Adipocyte (in vitro differentiated cells): ENCODE results near the gene CIT.
A peak's percentile ranks its signal among the peaks of the same experiment; 100 is the strongest.

Experiments used
- DNase-seq: peaks from one replicate; pipeline ENCODE4 v3.0.0-alpha.2; 2015; ENCODE audit warnings: low read depth
- H3K27me3 ChIP-seq: replicated peaks from 2 replicates; pipeline ENCODE4 v1.7.0; 2013; ENCODE audit warnings: mild to moderate bottlenecking, low read length, moderate library complexity; ENCODE audit not compliant: control insufficient read depth, insufficient read depth
- H3K36me3 ChIP-seq: 2 replicates; pipeline ENCODE4 v1.7.0; 2013; ENCODE audit warnings: low read length, mild to moderate bottlenecking, moderate library complexity; ENCODE audit not compliant: control insufficient read depth, insufficient read depth, severe bottlenecking
- H3K4me1 ChIP-seq: 2 replicates; pipeline ENCODE4 v1.7.0; 2013; ENCODE audit warnings: mild to moderate bottlenecking, low read length, moderate library complexity; ENCODE audit not compliant: control insufficient read depth, insufficient read depth
- H3K4me3 ChIP-seq: 2 replicates; pipeline ENCODE4 v1.7.0; 2013; ENCODE audit warnings: mild to moderate bottlenecking, low read length, moderate library complexity
- H3K9ac ChIP-seq: 2 replicates; pipeline ENCODE4 v1.7.0; 2013; ENCODE audit warnings: mild to moderate bottlenecking, low read length, moderate library complexity
- H3K9me3 ChIP-seq: 2 replicates; pipeline ENCODE4 v1.7.0; 2013; ENCODE audit warnings: mild to moderate bottlenecking, low read length, moderate library complexity; ENCODE audit not compliant: control insufficient read depth

CIT gene

DNA sequence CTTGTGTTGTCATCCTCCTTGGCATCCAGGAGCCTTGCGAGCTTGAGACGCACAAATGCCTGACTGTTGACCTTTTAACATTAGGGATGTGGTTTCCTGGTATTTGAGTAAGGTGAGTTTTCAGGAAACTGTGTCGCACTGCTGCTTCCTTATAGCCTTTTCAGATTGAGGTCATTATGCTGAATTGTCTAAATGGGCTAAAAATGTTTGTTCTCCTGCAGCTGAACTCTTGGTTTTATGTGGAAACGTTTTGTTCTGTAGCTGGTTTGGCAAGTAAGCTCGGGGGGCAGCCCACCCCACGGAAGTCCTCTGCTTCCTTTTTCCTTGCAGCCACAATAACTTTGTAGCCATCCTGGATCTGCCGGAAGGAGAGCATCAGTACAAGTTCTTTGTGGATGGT is 203.5 kb downstream of the CIT start:
- Histone ChIP-seq H3K4me1 (peaks cover 10% of the 10 kb centered on the region), H3K4me3 (no peak overlapping the region), H3K27me3 (no peaks in the 10 kb centered on the region), H3K36me3 (peaks cover 77% of the 10 kb centered on the region), H3K9me3 (no peaks in the 10 kb centered on the region), H3K9ac (no peak overlapping the region)
- no peak for DNase-seq

DNA sequence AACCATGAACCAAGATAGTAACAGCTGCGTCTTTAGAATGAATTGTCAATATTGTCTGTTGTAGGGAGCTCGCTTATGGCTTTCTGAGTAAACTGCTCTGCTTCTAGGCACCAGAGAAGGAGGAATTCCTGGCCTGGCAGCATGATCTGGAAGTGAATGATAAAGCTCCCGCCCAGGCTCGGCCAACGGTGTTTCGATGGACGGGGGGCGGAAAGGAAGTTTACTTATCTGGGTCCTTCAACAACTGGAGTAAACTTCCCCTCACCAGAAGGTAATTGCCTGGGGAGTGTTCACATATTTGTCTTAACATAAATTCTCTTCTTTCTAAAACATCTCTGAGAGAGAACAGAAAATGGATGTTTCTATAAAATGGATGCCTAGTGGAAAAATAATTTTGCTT is 204.9 kb downstream of the CIT start:
- Histone ChIP-seq H3K36me3 (peaks cover 64% of the 10 kb centered on the region), H3K9ac (no peak overlapping the region)
- DNase-seq, result no peak

DNA sequence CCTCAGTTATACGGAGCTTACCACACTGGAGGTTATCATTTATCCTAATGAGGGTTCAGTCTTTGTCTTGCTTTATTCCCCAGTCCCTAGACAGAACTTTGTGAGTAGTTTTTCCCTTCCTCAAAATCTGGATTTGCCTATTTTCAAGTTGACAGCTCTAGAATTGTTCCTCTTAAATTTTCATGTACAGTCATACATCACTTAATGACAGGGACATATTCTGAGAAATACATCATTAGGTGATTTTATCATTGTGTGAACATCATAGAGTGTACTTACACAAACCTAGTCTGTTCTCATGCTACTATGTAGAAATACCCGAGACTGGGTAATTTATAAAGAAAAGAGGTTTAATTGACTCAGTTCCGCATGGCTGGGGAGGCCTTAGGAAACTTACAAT is 206.1 kb downstream of the CIT start:
- no peak for DNase-seq
- Histone ChIP-seq H3K36me3 (peaks cover 53% of the 10 kb centered on the region), H3K4me1 (peaks cover 21% of the 10 kb centered on the region), H3K9me3 (no peaks in the 10 kb centered on the region), H3K27me3 (no peaks in the 10 kb centered on the region), H3K4me3 (no peak overlapping the region), H3K9ac (no peak overlapping the region)

More for the DNA sequence above, 204.9 kb downstream of the CIT start:
- peaks cover 17% of the 10 kb centered on the region for H3K4me1 ChIP-seq
- no peak overlapping the region for H3K4me3 ChIP-seq
- no peaks in the 10 kb centered on the region for H3K9me3 ChIP-seq
- H3K27me3 ChIP-seq, result no peaks in the 10 kb centered on the region

DNA sequence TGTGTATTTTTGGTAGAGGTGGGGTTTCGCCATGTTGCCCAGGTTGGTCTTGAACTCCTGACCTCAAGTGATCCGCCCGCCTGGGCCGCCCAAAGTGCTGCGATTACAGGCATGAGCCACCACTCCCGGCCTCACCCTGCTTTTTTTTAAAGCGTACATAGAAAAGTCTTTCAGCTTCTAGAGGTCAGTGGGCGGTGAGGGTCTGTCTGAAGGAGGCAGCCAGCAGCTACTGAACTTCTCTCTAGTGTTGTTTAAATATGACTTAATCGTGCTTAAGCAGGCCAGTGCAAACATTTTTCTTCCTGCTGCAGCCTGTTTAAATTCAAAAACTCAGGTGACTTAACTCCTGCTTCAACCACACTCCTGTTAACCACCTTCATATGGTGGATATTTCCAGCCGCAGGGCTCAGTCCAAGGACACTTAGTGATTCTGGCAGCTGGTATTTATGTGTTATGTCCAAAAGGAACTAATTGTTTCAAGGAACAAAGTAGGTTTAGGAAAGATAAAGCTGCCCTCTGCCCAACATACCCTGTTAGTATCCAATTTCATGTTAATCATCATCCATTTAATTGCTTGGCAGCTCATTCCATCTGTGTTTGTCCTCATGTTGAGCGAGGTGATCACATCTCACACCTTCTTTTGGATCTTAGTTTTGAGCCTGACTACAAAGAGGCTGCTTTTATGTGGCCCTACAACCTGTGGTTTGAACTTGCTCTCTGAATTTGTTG is 207.2 kb downstream of the CIT start:
- Histone ChIP-seq H3K36me3 (peaks cover 41% of the 10 kb centered on the region), H3K9ac (no peak overlapping the region), H3K9me3 (no peaks in the 10 kb centered on the region), H3K4me3 (peak overlapping the region; percentile 41), H3K27me3 (no peaks in the 10 kb centered on the region), H3K4me1 (peaks cover 21% of the 10 kb centered on the region)
- peak; percentile 14 for DNase-seq

DNA sequence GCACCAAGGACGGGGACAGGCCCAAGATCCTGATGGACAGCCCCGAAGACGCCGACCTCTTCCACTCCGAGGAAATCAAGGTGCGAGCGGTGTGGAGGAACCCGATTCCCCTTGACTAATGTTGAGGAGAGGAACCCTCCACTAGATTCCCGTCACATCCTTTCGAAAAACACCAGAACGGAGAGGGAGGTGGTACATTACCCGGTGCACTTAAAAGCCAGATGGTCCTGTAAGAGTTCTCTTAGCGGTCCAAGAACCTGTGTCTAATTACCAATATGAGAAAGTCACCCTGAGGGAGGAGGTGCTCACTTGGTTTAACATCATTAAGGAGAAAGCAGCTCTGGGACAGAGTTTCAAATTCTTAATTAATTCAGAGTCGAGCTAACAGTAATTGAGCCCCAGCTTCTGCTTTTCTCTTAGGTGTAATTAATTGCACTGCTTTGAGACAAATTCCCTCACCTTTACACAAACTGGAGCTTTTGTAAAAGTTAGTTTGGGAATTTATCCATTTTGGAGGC is 208.7 kb downstream of the CIT start:
- Histone ChIP-seq H3K9me3 (no peaks in the 10 kb centered on the region), H3K36me3 (peaks cover 26% of the 10 kb centered on the region), H3K27me3 (no peaks in the 10 kb centered on the region), H3K4me3 (peak overlapping the region; percentile 99), H3K4me1 (peaks cover 21% of the 10 kb centered on the region), H3K9ac (peak overlapping the region; percentile 98)
- no peak for DNase-seq

DNA sequence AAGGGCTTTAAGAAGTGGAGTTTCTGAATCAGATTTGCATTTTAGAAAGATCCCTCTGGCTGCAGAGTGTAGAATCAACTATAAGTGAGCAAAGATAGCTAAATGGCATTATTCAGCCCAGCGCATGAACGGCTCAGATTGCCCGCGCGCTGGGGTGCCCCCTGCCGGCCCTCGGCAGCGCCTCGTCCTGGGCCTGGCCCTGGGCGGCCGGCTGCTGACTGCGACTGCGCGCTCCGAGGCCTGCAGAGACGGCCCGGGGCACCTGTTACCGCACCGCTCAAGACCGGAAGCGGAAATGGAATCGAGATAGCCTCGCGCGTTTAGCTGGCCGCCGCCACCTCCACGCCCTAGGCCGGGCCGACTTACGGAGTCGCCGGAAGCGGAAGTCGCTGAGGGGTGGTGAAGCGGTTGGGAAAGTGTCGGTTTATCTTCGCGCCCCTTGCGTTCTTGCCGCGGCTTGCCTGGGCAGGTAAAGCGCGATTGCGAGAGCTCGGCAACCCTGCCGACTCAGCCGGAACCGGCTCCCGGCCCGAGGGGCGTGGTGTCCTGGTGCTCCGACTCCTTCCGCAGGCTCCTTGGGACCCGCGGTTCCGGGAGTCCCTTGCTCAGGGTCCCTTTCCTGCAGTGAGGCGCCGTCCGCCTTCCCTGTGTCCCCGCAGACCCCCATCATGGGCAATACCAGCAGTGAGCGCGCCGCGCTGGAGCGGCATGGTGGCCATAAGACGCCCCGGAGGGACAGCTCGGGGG is 209.4 kb downstream of the CIT start, which contains the start of gene PRKAB1:
TSS of gene PRKAB1 (plus strand) at position 557 of the 747 bp plus-strand sequence. CDS start at position 669, 112 bp downstream.
- Histone ChIP-seq H3K36me3 (peaks cover 19% of the 10 kb centered on the region), H3K9me3 (no peaks in the 10 kb centered on the region), H3K4me3 (peak within 1 kb of the TSS; percentile 99), H3K27me3 (no peaks in the 10 kb centered on the region), H3K4me1 (peaks cover 21% of the 10 kb centered on the region), H3K9ac (peak within 1 kb of the TSS; percentile 98)
- DNase-seq, result peak; percentile 99

DNA sequence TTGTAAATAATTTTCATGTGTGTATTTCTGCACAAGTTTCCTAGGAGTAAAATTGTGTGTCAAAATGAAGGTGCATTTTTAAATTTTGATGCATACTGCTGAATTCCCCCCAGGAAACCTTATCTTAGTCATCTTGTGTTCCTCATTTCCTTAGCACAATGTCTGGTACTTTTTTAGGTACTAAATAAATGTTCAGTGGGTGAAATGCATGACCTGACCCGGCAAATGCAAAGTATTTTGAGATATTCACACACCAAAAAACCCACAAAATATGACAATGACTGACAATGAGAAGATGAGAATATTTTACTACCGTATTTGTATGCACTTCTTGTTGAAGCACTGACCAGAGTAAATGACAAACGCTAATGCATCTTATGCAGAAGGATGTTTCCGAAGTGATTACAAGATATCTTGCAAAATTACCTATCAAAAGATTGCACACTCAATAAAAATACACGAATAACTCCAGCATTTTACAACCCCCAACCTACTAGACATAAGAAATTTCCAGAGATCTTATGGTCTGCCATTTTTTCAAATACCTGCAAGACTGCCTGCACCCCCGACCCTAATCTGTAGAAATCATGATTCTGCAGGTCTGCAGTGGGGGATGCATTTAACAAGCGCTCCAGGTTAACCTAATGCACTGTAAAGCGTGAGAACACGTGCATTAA is 210.1 kb downstream of the CIT start:
- Histone ChIP-seq H3K4me3 (peak overlapping the region; percentile 99), H3K36me3 (peaks cover 12% of the 10 kb centered on the region), H3K27me3 (no peaks in the 10 kb centered on the region), H3K4me1 (peaks cover 21% of the 10 kb centered on the region), H3K9me3 (no peaks in the 10 kb centered on the region), H3K9ac (peak overlapping the region; percentile 98)
- no peak for DNase-seq

DNA sequence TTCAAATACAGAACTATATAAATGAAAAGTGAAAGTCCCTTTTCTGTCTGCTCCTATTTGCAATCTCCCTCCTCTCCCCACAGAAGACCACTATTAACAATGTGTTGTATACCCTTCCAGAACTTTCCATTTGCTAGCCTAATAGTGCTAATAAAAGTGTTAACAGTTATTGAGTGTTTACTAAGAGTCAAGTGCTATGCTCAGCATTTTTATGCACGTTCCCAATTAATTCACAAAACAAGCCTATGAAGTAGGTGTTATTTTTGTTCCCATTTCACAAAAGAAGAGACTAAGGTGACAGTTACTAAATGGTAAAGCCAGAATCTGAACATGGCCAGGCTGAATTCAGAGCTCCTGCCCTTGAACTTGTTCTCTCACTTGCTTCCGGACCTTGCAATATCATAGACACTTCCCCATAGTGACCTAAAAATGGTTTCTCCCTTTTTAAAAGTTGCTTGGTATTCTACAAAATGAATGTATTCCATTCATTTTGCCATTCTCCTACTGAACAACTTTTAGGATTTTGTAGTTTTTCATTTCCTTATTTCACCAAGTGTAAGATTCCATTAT is 210.8 kb downstream of the CIT start:
- Histone ChIP-seq H3K27me3 (no peaks in the 10 kb centered on the region), H3K4me3 (no peak overlapping the region), H3K9me3 (no peaks in the 10 kb centered on the region), H3K36me3 (peaks cover 6% of the 10 kb centered on the region), H3K9ac (peak overlapping the region; percentile 98), H3K4me1 (peaks cover 21% of the 10 kb centered on the region)
- no peak for DNase-seq

DNA sequence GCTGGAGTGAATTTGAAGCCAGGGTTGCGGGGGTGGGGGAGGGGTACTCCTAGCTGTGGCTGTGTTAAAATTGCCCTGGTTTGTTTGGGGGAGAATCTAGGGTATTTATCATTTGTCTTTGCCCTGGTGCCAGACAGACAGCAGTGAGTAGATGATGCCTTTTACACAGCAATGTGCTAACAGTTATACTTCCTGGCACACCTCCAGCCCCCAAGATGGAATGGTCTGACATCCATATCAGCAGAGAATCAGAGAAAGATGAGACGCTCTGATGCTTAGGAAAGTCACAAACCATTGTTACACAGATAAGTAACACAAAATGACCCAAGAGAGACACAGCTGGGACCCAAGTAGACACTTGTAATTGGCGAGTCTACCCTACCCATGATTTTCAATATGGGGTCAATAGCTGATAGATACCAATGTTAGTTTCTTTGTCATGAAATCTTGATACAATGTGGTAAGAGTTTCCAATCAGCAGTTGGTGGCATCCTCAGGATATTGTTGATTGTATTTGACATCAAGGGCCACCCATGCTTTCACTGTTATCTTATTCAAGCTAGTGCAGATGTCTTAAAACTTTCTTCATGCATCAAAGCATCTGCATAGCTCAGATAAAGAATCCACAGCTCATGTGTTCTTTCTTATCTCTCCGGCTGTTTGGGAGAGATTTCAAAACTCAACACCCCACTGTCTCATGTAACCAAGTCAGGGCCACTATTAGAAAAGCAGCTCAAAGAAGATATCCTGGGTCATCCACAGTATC is 211.8 kb downstream of the CIT start:
- DNase-seq, result no peak
- no peaks in the 10 kb centered on the region for H3K27me3 ChIP-seq
- H3K4me1 ChIP-seq, result peaks cover 21% of the 10 kb centered on the region

DNA sequence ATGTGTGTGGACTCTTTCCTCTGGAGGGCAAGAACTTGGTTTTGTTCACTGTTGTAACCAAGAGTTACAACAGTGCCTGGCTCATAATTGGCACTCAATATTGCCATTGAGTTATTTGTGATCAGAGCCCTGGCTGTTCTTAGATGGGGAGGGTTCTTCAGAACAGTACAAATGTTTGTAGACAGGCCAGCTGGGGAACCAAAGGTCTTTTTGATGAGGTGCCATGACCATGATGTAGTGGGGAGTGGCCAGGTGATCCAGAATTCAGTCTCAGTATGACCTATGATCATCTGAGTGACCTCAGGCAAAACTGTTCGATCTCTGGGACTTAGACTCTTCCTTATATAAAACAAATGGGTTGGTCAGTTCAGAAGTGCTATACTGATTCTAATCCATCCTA is 212.5 kb downstream of the CIT start:
- H3K36me3 ChIP-seq, result no peaks in the 10 kb centered on the region
- DNase-seq, result no peak
- peaks cover 14% of the 10 kb centered on the region for H3K4me1 ChIP-seq
- no peak overlapping the region for H3K9ac ChIP-seq
- H3K4me3 ChIP-seq, result no peak overlapping the region
- H3K9me3 ChIP-seq, result no peaks in the 10 kb centered on the region
- H3K27me3 ChIP-seq, result no peaks in the 10 kb centered on the region

More for the DNA sequence above, 211.8 kb downstream of the CIT start:
- Histone ChIP-seq H3K36me3 (peaks cover 2% of the 10 kb centered on the region), H3K9ac (no peak overlapping the region), H3K4me3 (no peak overlapping the region), H3K9me3 (no peaks in the 10 kb centered on the region)
